Tibial artery (tissue), 4 donors: Measurements from ENCODE around the gene TRIM3.

ENCODE experiments used
- DNase-seq, 2 donors: peaks; one replicate each; pipeline ENCODE4 v3.0.0-alpha.2; 2019
- H3K27ac ChIP-seq, 2 donors: fragments of 200-600 bp; sonication (generic) in 1 of 2; 1 replicate in 1 of 2; 2 replicates in 1 of 2; pipeline ENCODE4 v1.5.1; 2018 to 2019; ENCODE audit warnings: mild to moderate bottlenecking in 1 of 2
- H3K27me3 ChIP-seq, 2 donors: fragments of 200-600 bp; sonication (generic) in 1 of 2; one replicate each; pipeline versions ENCODE4 v1.5.1 to v1.6.0; 2016 to 2019
- H3K36me3 ChIP-seq, 3 donors: fragments of 200-600 bp; sonication (generic) in 2 of 3; one replicate each; pipeline ENCODE4 v1.5.1; 2016 to 2019; ENCODE audit warnings: mild to moderate bottlenecking in 2 of 3
- H3K4me1 ChIP-seq, 4 donors: fragments of 200-600 bp; sonication (generic) in 2 of 4; 1 replicate in 3 of 4; 2 replicates in 1 of 4; pipeline ENCODE4 v1.5.1; 2016 to 2019
- H3K4me3 ChIP-seq, 2 donors: fragments of 200-600 bp; sonication (generic) in 1 of 2; 1 replicate in 1 of 2; 2 replicates in 1 of 2; pipeline ENCODE4 v1.5.1; 2018 to 2019; ENCODE audit warnings: mild to moderate bottlenecking in 2 of 2
- H3K9me3 ChIP-seq, 3 donors: fragments of 200-600 bp; sonication (generic) in 1 of 3; one replicate each; pipeline ENCODE4 v1.5.1; 2016 to 2019
- CTCF ChIP-seq, 2 experiments: fragments of 200-600 bp in 1 of 2; fragments of 450-650 bp in 1 of 2; IDR thresholded peaks; one replicate each; pipeline ENCODE4 v1.5.1; 2017 to 2019; ENCODE audit warnings: antibody characterized with exemption in 2 of 2, mild to moderate bottlenecking in 1 of 2, moderate library complexity in 1 of 2
- intact Hi-C: fragments of 100-400 bp; cut with DNase I; formaldehyde crosslinking; loops from one replicate; pipeline ENCODE4 v1.15.0; 2023; ENCODE audit warnings: low total_unique reads

TRIM3 gene

GRCh38 chr11:6427516-6427915, 46.2 kb downstream of the TRIM3 start:
- Histone ChIP-seq H3K36me3 (no peaks in the 10 kb centered on the region), H3K27ac (no peak overlapping the region), H3K4me1 (peaks cover 0 to 5% (median 0%) of the 10 kb centered on the region in 4 donors), H3K4me3 (no peak overlapping the region), H3K27me3 (no peaks in the 10 kb centered on the region), H3K9me3 (no peaks in the 10 kb centered on the region)
- intact Hi-C loops, result no loop called here
- DNase-seq, result no peak
- TF ChIP-seq CTCF (IDR thresholded peaks at IDR 0.05), result no peak

- H3K4me3 ChIP-seq, result no peak overlapping the region
- no peaks in the 10 kb centered on the region for H3K27me3 ChIP-seq
- TF ChIP-seq CTCF (IDR thresholded peaks at IDR 0.05), result no peak
- peak overlapping the region in 1 of 2 donors; percentile 94 for H3K27ac ChIP-seq
- intact Hi-C loops, result no loop called here
- no peaks in the 10 kb centered on the region for H3K36me3 ChIP-seq
- DNase-seq, result no peak
- peaks cover 0 to 29% (median 19%) of the 10 kb centered on the region in 4 donors for H3K4me1 ChIP-seq
- no peaks in the 10 kb centered on the region for H3K9me3 ChIP-seq
Measured at GRCh38 chr11:6420677-6421076, 53.1 kb downstream of the TRIM3 start.

DNA sequence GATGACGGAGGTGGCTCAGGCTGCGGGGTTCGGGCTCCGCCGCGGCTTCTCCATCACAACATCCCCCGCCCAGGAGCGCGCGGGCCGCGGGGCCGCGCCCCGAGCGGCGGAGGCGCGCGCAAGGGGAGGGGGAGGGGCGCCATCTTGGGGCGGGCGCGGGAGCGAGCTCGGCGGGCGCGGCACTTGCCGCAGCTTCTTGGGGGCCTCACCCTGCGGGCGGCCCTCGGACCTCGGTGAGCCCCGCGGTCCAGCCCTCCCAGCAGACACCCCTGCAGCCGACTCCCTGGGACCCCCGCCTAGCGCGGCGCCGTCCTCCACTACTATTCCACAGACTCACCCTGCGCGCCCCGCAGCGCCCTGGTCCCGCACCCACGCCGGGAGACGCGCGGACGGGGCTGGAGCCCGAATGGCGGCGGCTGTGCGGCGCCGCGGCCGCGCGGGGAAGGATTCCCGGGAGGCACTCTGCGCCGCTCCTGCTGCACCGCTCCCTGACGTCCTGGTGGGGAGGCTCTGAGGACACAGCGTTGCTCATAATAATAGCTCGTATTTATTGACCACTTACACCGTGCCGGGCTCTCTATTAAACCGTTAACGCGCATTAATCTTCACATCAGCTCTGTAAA, 54.6 kb downstream of the TRIM3 start, which contains the start of gene APBB1:
TSS of gene APBB1 (minus strand) at position 86 of the 623 bp plus-strand sequence. CDS start 7,747 bp downstream, outside the sequence.
- Histone ChIP-seq H3K9me3 (no peaks in the 10 kb centered on the region), H3K4me3 (peak within 1 kb of the TSS; percentile 98 to 99), H3K36me3 (no peaks in the 10 kb centered on the region), H3K27me3 (no peaks in the 10 kb centered on the region), H3K4me1 (peaks cover 0 to 39% (median 19%) of the 10 kb centered on the region in 4 donors), H3K27ac (peak within 1 kb of the TSS; percentile 92 to 94)
- TF ChIP-seq CTCF (IDR thresholded peaks at IDR 0.05), result peak; percentile 26 to 29
- intact Hi-C loops, result no loop called here
- DNase-seq, result peak; percentile 49 to 83

DNA sequence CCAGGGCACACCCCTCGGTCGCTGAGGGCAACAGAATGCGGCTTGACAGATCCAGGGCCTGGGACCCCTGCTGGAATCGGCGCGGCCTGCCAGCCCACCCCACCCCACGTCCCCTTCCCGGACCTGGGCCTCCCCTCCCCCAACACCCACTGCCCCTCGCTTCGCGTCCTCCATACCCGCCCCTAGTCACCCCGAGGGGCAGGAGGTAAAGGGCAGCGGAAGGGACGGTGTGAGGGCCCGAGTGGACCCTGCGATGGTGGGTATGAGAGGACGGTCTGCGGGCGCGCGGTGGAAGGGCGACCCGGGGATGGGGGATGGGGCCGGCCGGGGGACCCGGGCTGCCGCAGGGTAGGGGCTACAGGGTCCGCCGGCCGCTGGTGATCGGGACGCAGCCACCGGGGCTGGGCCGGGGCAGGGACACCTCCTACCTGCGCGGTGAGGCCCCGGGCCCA, 55.2 kb downstream of the TRIM3 start:
- no peak for TF ChIP-seq CTCF (IDR thresholded peaks at IDR 0.05)
- Histone ChIP-seq H3K36me3 (no peaks in the 10 kb centered on the region), H3K4me3 (peak overlapping the region; percentile 98 to 99), H3K27ac (peak overlapping the region; percentile 92 to 94), H3K27me3 (no peaks in the 10 kb centered on the region), H3K4me1 (peaks cover 0 to 40% (median 19%) of the 10 kb centered on the region in 4 donors), H3K9me3 (no peaks in the 10 kb centered on the region)
- no peak for DNase-seq
- intact Hi-C loops, result no loop called here

DNA sequence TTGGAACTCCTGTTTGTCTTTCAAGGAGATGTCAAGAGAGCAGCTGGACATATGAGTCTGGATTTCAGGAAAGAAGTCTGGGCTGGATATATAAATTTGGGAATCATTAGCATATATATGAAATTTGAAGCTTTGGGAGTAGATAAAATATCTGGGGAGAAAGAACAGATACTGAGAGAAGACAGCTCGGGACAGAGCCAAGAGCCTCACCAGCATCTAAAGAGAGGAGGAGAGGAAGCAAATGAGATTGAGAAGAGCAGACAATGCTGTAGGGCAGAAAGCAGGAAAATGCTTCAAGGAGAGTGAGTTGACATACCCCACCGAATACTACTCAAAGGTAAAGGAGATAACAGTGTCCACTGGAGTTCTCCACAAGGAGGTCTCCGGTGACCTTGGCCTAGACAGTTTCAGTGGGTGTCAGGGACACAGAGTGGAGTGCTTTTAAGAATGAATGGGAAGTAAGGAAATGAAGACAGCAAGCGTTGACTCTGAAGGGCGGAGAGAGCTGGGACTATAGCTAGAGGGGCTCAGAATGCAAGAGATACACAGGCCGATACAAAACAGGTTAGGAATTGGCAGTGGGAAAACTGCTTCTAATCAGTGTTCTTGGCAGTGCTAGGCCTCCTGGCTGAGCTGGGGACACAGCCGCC, 55.7 kb downstream of the TRIM3 start:
- TF ChIP-seq CTCF (IDR thresholded peaks at IDR 0.05), result no peak
- Histone ChIP-seq H3K27ac (peak overlapping the region; percentile 92 to 94), H3K4me1 (peaks cover 0 to 40% (median 19%) of the 10 kb centered on the region in 4 donors), H3K4me3 (peak overlapping the region; percentile 98 to 99), H3K36me3 (no peaks in the 10 kb centered on the region), H3K27me3 (no peaks in the 10 kb centered on the region), H3K9me3 (no peaks in the 10 kb centered on the region)
- no peak for DNase-seq
- intact Hi-C loops, result no loop called here
